Activated CD8-positive, alpha-beta memory T cell treated with anti-CD3 and anti-CD28 coated beads, Interleukin-2, amount 10 ng/mL, durations not matched to agents 7 days and 5 days (primary cell): ENCODE data around the gene DHX57. TPM values are rescaled to one million over a fixed set of nuclear protein-coding genes. Genes with fewer than 3 reads are reported as not detected.
"Not testable (repeated sequence)": the region's sequence is repeated elsewhere in the genome, so short reads cannot be mapped to it uniquely, and the experiment has no call there.

Experiments used
- ATAC-seq: fragments of 150-1000 bp; cut with Tn5 transposase; one replicate; pipeline ENCODE4 v1.10.0; 2021; ENCODE audit warnings: moderate library complexity
- CTCF ChIA-PET: fragments of 350-600 bp; sonication (Branson Sonifier 250); formaldehyde crosslinking; loops from one replicate; lab custom pipeline; 2021; ENCODE audit warnings: antibody characterized with exemption; lab: Charles Lee
- DNase-seq: peaks from one replicate; pipeline ENCODE4 v3.0.0-alpha.2; 2020
- H3K27ac Mint-ChIP-seq: one replicate; pipeline ENCODE4 v1.8.0; 2021; ENCODE audit warnings: mild to moderate bottlenecking, mixed read lengths
- H3K27me3 Mint-ChIP-seq: one replicate; pipeline ENCODE4 v1.8.0; 2021; ENCODE audit warnings: mixed read lengths
- H3K36me3 Mint-ChIP-seq: one replicate; pipeline ENCODE4 v1.8.0; 2021; ENCODE audit warnings: mild to moderate bottlenecking, mixed read lengths
- H3K4me1 Mint-ChIP-seq: one replicate; pipeline ENCODE4 v1.8.0; 2021; ENCODE audit warnings: mixed read lengths
- H3K4me3 Mint-ChIP-seq: one replicate; pipeline ENCODE4 v1.8.0; 2021; ENCODE audit warnings: mild to moderate bottlenecking, moderate library complexity, mixed read lengths
- H3K9me3 Mint-ChIP-seq: one replicate; pipeline ENCODE4 v1.8.0; 2022; ENCODE audit warnings: low read depth, mixed read lengths
- total RNA-seq, 2 experiments: library from RNA; stranded (reverse); gene quantifications; one replicate each; pipeline ENCODE4 v1.2.3, GENCODE V29; 2021

Gene DHX57
- total RNA-seq, 2 experiments from 2014 or later = 15.3 to 18.2 TPM

DNA sequence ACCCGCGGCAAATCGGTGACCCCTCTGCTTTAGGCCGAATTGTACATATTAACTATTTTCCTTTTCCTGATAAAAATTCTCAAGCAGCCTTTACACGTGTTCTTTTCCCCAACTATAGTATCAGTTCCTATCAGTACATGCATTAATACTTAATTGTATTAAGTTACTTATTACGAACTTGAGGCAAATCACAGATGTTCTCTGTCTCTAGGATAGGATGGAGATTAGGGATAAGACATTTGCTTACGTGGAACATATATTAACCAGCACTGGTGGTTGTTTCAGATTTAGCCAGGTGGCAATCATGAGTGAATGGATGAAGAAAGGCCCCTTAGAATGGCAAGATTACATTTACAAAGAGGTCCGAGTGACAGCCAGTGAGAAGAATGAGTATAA is 97.0 kb downstream of the DHX57 start:
- Mint-ChIP-seq H3K9me3 (no peaks in the 10 kb centered on the region), H3K27ac (peak overlapping the region; percentile 96), H3K4me1 (peaks cover 17% of the 10 kb centered on the region), H3K36me3 (peaks cover 11% of the 10 kb centered on the region), H3K4me3 (peak overlapping the region; percentile 96), H3K27me3 (peaks cover 22% of the 10 kb centered on the region)
- DNase-seq = no peak
- no peak for ATAC-seq
- CTCF ChIA-PET = interaction anchor here (1.5 kb wide), 1 partner anchor 242 kb away, joined by 3 read pairs; no protein-coding TSS in a partner anchor

DNA sequence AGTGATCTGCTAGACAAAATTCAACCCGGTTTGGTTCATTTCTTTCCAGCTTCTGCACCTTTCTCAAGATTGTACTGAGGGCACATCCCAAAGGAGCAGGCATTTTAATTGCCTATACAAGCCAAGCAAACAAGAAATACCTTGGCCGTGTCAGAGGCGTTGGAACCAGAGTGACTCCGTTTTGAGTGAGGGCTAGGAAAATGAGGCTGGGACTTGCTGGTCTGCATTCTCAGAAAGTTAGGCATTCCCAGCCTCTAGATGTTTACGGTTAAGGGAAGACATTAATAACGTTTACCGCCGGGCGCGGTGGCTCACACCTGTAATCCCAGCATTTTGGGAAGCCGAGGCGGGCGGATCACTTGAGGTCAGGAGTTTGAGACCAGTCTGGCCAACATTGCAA is 99.2 kb downstream of the DHX57 start:
- CTCF ChIA-PET = interaction anchor here (0.9 kb wide), 1 partner anchor 10 kb away, joined by 3 read pairs; no protein-coding TSS in a partner anchor
- Mint-ChIP-seq H3K27ac (no peak overlapping the region), H3K4me1 (peaks cover 17% of the 10 kb centered on the region), H3K4me3 (peak overlapping the region; percentile 47), H3K36me3 (peaks cover 8% of the 10 kb centered on the region), H3K27me3 (peaks cover 22% of the 10 kb centered on the region), H3K9me3 (no peaks in the 10 kb centered on the region)
- no peak for ATAC-seq
- no peak for DNase-seq

DNA sequence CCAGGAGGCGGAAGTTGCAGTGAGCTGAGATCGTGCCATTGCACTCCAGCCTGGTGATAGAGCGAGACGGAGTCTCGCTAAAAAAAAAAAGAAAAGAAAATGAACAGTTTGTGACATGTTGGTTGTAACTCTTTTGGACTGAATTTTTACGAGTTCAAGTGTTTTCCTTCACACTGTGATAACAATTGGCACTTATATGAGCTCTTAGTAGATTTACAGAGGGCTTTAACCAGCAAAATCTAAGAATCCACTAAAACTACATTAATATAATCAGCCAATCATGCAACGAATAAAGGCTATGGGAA is 99.9 kb downstream of the DHX57 start:
- Mint-ChIP-seq H3K4me3 (no peak overlapping the region), H3K27ac (no peak overlapping the region)

GRCh38 chr2:38775097-38775920 is 100.4 kb downstream of the DHX57 start:
- peaks cover 17% of the 10 kb centered on the region for H3K4me1 Mint-ChIP-seq
- ATAC-seq = no peak
- CTCF ChIA-PET = interaction anchor here (0.9 kb wide), 2 partner anchors 8 to 21 kb away, joined by 3 read pairs; no protein-coding TSS in a partner anchor
- no peaks in the 10 kb centered on the region for H3K9me3 Mint-ChIP-seq
- H3K4me3 Mint-ChIP-seq = no peak overlapping the region
- H3K36me3 Mint-ChIP-seq = peaks cover 3% of the 10 kb centered on the region
- no peak overlapping the region for H3K27ac Mint-ChIP-seq
- DNase-seq = no peak
- H3K27me3 Mint-ChIP-seq = peaks cover 22% of the 10 kb centered on the region

More for the DNA sequence above, 99.9 kb downstream of the DHX57 start:
- Mint-ChIP-seq H3K9me3 (no peaks in the 10 kb centered on the region), H3K27me3 (peaks cover 22% of the 10 kb centered on the region), H3K36me3 (peaks cover 3% of the 10 kb centered on the region), H3K4me1 (peaks cover 17% of the 10 kb centered on the region)
- CTCF ChIA-PET = interaction anchor here (0.9 kb wide), 2 partner anchors 9 to 22 kb away, joined by 3 read pairs; no protein-coding TSS in a partner anchor
- DNase-seq (no peak), ATAC-seq (no peak)

DNA sequence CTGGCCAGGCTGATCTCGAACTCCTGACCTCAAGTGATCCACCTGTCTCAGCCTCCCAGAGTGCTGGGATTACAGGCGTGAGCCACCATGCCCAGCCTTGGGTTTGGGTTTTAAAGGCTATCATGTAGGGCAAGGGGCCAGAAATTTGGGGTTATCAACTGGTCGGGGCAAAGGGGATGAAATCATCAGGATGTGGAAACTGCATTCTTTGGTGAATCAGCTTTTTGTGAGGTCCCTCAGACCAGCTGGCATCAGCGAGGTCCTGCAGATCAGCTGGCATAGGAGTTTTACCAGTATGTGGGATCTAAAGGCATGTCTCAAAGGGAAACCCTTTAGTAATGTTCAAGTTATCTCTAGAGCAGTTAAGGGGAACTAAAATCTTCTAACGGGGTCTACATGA is 104.1 kb downstream of the DHX57 start:
- ATAC-seq = no peak
- DNase-seq = no peak
- Mint-ChIP-seq H3K4me3 (no peak overlapping the region), H3K27ac (no peak overlapping the region), H3K9me3 (no peaks in the 10 kb centered on the region), H3K36me3 (no peaks in the 10 kb centered on the region), H3K4me1 (peaks cover 4% of the 10 kb centered on the region), H3K27me3 (peaks cover 18% of the 10 kb centered on the region)
- CTCF ChIA-PET = no interaction called here

DNA sequence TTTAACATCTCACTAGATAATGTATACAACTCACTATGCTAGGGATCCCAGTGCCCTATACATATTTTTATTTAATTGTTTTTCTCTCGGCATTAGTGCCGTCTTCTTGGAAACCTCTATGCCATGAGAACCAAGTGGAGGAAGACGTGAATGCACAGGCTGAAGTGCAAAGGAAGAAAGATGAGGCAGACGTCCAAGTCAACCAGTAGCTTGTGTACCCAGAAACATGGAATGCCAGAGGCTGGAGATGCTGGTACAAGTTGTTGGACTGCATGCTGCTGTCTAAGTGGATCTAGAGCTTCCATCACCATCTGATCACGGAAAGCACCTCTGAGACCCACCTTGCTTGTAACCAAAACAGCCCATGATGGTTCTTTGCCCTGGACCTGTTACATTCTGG is 110.2 kb downstream of the DHX57 start:
- Mint-ChIP-seq H3K4me3 (no peak overlapping the region), H3K27ac (no peak overlapping the region), H3K9me3 (no peaks in the 10 kb centered on the region), H3K36me3 (no peaks in the 10 kb centered on the region), H3K27me3 (no peaks in the 10 kb centered on the region), H3K4me1 (peaks cover 11% of the 10 kb centered on the region)
- CTCF ChIA-PET = no interaction called here
- ATAC-seq (no peak), DNase-seq (no peak)

DNA sequence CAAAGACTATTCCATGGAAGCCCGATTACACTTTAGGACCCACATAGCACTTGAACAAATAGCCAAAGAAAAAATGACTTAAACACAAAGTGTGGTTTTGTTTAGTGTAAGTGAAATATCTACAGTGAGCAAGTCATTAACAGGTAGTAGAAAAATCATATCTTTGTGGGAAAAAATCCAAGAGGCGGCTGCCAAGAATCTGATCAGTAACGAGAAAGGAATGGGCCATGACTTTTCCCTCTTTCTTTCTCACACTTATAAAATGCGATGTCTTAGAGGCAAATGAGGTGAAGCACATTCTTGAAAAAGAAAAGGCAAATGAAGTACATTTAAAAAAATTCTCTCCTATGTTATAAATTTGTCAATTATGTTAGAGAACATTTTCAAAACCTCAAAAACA is 110.6 kb downstream of the DHX57 start:
- no peak for ATAC-seq
- CTCF ChIA-PET = interaction anchor here (0.6 kb wide), 1 partner anchor 14 kb away, joined by 3 read pairs; the partner anchor contains the start of gene SRSF7
- DNase-seq = no peak
- Mint-ChIP-seq H3K27me3 (no peaks in the 10 kb centered on the region), H3K4me3 (no peak overlapping the region), H3K9me3 (no peaks in the 10 kb centered on the region), H3K4me1 (peaks cover 11% of the 10 kb centered on the region), H3K36me3 (no peaks in the 10 kb centered on the region), H3K27ac (no peak overlapping the region)

DNA sequence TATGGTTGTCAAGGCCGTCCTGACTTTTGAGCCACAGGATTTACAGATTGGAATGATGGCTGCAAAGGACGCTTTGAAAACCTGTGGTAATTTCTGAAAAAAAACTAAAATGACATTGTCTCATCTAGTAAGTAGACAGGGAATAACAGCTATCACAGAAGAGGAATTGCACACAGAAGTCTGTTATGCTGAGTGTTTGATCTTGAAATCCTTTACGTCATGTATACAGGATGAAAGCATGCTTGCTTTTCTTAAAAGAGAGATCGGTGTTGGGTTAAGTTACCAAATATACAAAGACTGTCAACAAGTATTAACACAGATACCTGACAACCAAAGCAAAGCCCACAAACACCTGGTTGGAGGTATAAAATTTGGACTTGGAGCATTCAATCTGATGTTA is 112.0 kb downstream of the DHX57 start:
- H3K36me3 Mint-ChIP-seq = no peaks in the 10 kb centered on the region
- peaks cover 11% of the 10 kb centered on the region for H3K4me1 Mint-ChIP-seq
- DNase-seq = no peak
- peak overlapping the region; percentile 18 for H3K27ac Mint-ChIP-seq
- CTCF ChIA-PET = interaction anchor here (1.8 to 1.9 kb wide), 2 partner anchors 9 to 12 kb away, joined by 5 to 6 read pairs; partner anchors contain the start of gene SRSF7
- no peak for ATAC-seq
- no peaks in the 10 kb centered on the region for H3K27me3 Mint-ChIP-seq
- no peak overlapping the region for H3K4me3 Mint-ChIP-seq
- no peaks in the 10 kb centered on the region for H3K9me3 Mint-ChIP-seq

DNA sequence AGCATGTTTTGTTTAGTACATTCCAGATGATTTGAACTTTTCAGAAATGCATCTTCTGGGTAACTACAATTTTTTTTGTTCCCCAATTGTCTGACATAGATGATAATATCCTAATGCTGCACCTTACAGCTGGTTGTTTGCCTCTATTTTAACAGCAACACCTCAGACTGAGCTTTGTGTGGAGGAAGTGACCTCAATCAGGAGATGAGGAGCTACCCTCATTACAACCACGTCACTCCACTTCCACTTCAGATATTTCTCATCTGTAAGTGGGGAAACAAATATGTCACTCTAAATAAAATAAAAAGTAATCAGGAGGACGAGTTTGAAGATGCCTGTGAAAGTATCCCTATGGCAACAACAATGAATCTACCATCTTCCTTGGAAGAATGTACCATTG is 112.5 kb downstream of the DHX57 start:
- peak; percentile 63 for DNase-seq
- H3K27ac Mint-ChIP-seq = peak overlapping the region; percentile 18
- H3K9me3 Mint-ChIP-seq = no peaks in the 10 kb centered on the region
- peak; percentile 97 for ATAC-seq
- peaks cover 11% of the 10 kb centered on the region for H3K4me1 Mint-ChIP-seq
- H3K27me3 Mint-ChIP-seq = no peaks in the 10 kb centered on the region
- no peaks in the 10 kb centered on the region for H3K36me3 Mint-ChIP-seq
- H3K4me3 Mint-ChIP-seq = no peak overlapping the region
- CTCF ChIA-PET = interaction anchor here (1.8 to 1.9 kb wide), 2 partner anchors 9 to 12 kb away, joined by 5 to 6 read pairs; partner anchors contain the start of gene SRSF7

DNA sequence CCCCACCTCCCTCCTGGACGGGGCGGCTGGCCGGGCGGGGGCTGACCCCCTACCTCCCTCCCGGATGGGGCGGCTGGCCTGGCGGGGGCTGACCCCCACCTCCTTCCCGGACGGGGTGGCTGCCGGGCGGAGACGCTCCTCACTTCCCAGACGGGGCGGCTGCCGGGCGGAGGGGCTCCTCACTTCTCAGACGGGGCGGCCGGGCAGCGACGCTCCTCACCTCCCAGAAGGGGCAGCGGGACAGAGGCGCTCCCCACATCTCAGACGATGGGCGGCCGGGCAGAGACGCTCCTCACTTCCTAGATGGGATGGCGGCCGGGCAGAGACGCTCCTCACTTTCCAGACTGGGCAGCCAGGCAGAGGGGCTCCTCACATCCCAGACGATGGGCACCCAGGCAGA is 119.8 kb downstream of the DHX57 start:
- H3K4me3 Mint-ChIP-seq, ATAC-seq, CTCF ChIA-PET, H3K36me3 Mint-ChIP-seq, H3K27me3 Mint-ChIP-seq, DNase-seq, H3K27ac Mint-ChIP-seq, H3K9me3 Mint-ChIP-seq: not testable (repeated sequence)
- H3K4me1 Mint-ChIP-seq = peaks cover 18% of the 10 kb centered on the region

DNA sequence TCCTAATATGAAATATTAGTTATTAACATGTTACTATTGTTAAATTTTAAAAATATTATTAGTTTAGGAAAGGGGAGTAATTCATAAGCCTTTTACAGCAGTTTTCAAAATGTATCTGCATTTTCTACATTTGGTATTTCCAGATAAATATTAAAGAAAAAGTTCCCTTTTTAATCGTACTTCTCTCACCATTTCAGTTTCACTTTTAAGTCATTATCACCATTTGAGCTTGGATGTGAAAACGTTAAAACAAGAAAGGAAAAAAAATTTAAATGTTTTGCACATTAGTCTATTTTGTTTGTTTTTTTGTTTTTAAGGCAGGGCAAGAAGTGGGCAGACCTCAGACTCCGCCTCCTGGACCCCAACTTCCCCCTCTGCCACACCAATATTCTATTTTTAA is 121.2 kb downstream of the DHX57 start:
- CTCF ChIA-PET = interaction anchor here (0.8 to 1.2 kb wide), 2 partner anchors 9 to 21 kb away, joined by 3 to 5 read pairs; no protein-coding TSS in a partner anchor

DNA sequence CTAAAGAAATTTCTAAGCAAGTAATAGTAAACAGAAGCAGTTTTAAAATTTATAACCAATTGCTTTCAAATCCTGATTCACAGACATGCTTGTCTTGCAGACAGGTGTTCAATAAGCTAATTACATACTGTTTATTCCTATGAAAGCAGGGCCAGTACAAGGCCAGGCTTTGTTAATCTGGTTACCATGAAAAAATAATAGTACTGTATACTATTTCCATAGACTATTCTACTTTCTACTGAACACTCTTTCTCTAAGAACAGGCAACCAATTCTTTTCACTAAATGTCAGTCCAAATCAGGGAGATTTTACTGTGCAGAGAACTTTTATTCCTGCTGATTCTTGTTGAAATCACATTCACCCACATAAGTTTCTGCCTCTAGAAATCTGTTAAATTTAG is 121.7 kb downstream of the DHX57 start:
- H3K27me3 Mint-ChIP-seq = peaks cover 3% of the 10 kb centered on the region
- peaks cover 19% of the 10 kb centered on the region for H3K36me3 Mint-ChIP-seq
- peak overlapping the region; percentile 89 for H3K27ac Mint-ChIP-seq
- DNase-seq = no peak
- no peaks in the 10 kb centered on the region for H3K9me3 Mint-ChIP-seq
- H3K4me3 Mint-ChIP-seq = peak overlapping the region; percentile 72
- ATAC-seq = no peak
- CTCF ChIA-PET = interaction anchor here (0.8 to 1.2 kb wide), 2 partner anchors 9 to 22 kb away, joined by 3 to 5 read pairs; no protein-coding TSS in a partner anchor
- H3K4me1 Mint-ChIP-seq = peaks cover 22% of the 10 kb centered on the region

More for the DNA sequence above, 121.2 kb downstream of the DHX57 start:
- peaks cover 21% of the 10 kb centered on the region for H3K4me1 Mint-ChIP-seq
- no peaks in the 10 kb centered on the region for H3K9me3 Mint-ChIP-seq
- peak; percentile 33 for DNase-seq
- ATAC-seq = no peak
- H3K27ac Mint-ChIP-seq = peak overlapping the region; percentile 89
- H3K36me3 Mint-ChIP-seq = peaks cover 15% of the 10 kb centered on the region
- peak overlapping the region; percentile 72 for H3K4me3 Mint-ChIP-seq
- H3K27me3 Mint-ChIP-seq = peaks cover 3% of the 10 kb centered on the region

GRCh38 chr2:38751596-38752410 is 123.9 kb downstream of the DHX57 start:
- DNase-seq (no peak), ATAC-seq (no peak)
- peak overlapping the region; percentile 94 for H3K4me3 Mint-ChIP-seq
- peak overlapping the region; percentile 100 for H3K27ac Mint-ChIP-seq
- peaks cover 41% of the 10 kb centered on the region for H3K4me1 Mint-ChIP-seq
- peaks cover 3% of the 10 kb centered on the region for H3K27me3 Mint-ChIP-seq
- no peaks in the 10 kb centered on the region for H3K9me3 Mint-ChIP-seq
- H3K36me3 Mint-ChIP-seq = peaks cover 41% of the 10 kb centered on the region
- CTCF ChIA-PET = interaction anchor here (0.6 to 2.1 kb wide), 12 partner anchors 9 to 375 kb away, joined by 3 to 8 read pairs (median 3); partner anchors contain the start of genes ATL2 and HNRNPLL
